Left forelimb (tissue), 1 donor: ENCODE data around the gene RBMS3.
"Not testable (repeated sequence)": the region's sequence is repeated elsewhere in the genome, so short reads cannot be mapped to it uniquely, and the experiment has no call there.

Experiments used
- DNase-seq: peaks from one replicate; pipeline ENCODE4 v3.0.0-alpha.2; 2018; ENCODE audit warnings: low spot score

RBMS3 gene

GRCh38 chr3:29618395-29619282, 337.8 kb downstream of the RBMS3 start:
- no peak for DNase-seq

DNA sequence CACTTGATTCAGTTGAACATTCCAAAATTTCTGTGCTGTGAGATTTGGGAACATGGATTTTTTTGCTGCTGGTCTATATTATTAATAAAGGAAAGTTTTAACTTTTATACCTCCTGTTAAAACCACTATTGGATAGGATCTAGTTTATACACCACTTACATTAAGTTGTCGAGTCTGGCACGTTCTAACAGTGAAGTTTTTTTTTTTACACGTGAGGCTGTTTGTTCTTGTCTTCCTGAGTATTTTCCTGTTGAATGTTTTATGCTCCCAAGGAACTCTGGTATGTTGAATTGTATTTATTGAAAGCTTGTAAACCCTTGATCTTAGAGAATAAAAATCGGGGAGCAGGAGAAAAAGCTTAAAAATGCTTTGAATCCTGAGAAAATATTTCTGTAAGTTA, 338.8 kb downstream of the RBMS3 start:
- no peak for DNase-seq

- no peak for DNase-seq
These were observed 346.6 kb downstream of the RBMS3 start for GRCh38 chr3:29627136-29628117.

DNA sequence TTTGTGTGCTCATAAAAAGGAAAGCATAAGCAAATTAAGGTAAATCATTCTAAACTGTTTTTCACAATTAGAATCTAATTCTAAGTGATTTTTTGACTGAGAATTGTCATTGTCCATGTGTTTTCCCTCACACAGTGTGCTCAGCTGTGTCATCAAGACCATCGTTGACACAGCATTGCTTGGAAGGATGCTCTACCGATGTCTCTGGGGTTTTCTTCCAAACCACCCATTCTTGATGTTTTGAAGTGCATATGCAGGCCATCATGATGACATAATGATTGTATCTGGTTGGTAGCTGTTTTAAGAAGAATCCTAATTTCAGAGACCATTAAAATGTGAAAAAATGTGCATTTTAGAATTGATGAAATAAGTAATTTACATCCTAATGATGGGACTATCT, 347.9 kb downstream of the RBMS3 start:
- DNase-seq = no peak

DNA sequence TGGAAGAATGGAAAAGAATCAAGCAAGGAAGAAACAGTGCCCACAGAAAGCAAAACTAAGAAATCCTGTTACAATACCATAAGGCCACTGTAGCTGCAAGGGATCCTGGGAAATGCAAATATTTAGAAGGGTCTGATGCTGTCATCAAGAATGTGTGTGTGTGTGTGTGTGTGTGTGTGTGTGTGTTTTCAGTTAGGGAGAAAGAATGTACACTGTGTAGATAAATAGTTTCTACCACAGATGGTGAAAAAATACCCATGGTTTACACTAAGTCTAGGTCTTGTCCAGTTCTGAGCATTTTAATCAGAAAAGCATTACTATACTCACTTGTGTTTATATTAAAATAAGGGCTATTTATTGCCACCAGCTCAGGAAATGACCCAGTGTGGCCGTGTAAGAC, 355.0 kb downstream of the RBMS3 start:
- DNase-seq = no peak

GRCh38 chr3:29637068-29637467, 356.2 kb downstream of the RBMS3 start:
- DNase-seq = no peak

DNA sequence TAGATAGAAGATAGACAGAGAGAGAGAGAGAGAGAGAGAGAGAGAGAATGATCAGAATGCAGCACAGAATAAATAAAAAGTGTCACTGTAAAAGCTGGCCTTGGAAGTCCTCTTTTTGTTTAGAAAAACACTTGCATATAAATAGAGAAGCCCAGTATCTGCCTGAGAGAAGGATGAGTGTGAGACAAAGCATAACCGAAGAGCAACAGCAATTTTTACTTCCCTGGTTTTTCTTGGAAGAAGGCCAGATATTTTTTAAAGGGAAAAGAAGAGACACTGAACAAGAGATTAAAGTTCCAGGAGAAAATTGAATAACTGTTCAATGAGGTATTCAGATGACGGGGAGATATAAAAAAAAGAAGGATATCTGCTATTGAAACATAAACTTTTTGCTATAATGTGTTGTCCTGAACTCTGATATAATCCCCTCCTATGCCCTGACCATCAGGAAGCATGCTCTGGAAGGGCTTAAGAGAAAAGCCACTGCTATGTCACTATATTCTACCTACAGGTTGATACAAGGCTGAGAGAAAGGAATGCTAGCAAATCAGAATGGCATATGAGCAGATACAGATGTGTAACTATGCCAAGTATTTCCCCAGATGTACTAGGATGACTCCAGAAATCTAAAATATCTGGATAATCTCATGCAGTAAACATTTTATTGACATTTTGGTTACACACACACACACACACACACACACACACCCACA, 358.9 kb downstream of the RBMS3 start:
- no peak for DNase-seq

- no peak for DNase-seq
These were observed 361.6 kb downstream of the RBMS3 start for GRCh38 chr3:29642393-29643033.

DNA sequence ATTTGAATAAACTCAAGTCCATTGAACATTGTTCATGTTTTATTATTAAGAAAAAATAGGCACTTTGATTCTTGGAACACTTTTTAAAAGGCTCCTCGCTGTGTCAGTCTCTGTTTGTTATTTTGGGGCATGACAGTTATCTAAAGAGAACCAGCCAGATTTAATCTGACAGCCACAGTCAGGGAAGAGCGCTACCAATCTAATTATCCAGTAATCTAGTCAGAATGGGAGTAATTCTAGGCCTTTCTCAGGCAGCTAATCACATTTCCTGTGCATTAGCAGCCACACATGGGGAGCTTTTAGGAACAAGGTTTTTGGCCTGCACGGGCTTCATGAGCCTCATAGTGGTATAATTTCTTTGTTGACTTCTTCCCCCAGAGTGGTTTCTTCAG, 362.2 kb downstream of the RBMS3 start:
- no peak for DNase-seq

- no peak for DNase-seq
These were observed 363.4 kb downstream of the RBMS3 start for GRCh38 chr3:29644261-29644660.

- DNase-seq = no peak
These were observed 364.2 kb downstream of the RBMS3 start for GRCh38 chr3:29644956-29645636.

DNA sequence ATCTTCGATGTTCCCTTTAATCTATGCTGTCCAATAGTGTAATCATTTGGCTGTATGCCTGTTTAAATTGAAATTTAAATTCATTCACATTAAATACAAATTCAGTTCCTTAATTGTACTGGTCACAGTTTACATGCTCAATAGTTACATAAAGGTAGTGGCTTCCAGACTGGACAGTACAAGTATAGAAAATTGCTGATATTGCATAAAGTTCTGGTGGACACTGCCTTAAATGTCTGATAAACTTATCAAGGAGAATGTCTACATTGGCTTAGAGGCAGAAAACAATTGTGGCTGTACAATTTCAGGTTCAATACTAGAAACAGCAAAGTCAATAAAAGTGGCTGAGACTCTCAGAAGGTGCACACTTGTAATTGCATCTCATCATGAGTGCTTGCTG, 365.2 kb downstream of the RBMS3 start:
- DNase-seq = no peak

- no peak for DNase-seq
These were observed 369.1 kb downstream of the RBMS3 start for GRCh38 chr3:29649815-29650547.

GRCh38 chr3:29653680-29654079, 372.8 kb downstream of the RBMS3 start:
- no peak for DNase-seq

DNA sequence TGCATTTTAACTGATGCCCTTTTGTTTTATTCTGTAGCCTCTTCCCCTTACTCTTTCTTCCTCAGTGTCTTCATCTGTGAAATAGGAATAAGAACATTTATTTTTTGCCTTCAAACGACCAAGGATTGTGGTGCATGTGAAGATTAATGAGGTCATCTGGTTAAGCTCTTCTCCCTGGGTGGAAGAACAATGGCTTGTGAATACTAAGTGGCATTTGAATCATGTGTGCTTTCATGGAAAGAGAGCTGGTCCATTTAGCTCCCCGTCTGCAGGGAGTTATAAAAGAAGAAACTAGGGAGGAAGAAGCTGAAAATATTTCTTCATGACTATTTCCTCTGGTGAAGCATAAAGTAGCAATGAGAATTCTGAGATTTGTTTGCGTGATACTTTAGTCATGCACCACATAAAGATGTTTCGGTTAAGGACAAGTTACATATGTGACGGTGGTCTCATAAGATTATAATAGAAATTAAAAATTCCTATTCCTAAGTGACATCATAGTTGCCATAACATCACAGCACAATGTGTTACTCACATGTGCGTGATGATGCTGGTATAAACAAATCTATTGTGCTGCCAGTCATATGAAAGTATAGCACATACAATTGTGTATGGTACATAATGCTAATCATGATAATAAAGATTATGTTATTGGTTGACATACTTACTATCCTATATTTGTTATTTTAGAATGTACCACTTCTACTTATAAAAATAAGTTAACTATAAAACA, 374.3 kb downstream of the RBMS3 start:
- DNase-seq = no peak

- DNase-seq = no peak
These were observed 384.8 kb downstream of the RBMS3 start for GRCh38 chr3:29665688-29666087.

- no peak for DNase-seq
These were observed 387.4 kb downstream of the RBMS3 start for GRCh38 chr3:29668233-29668632.

DNA sequence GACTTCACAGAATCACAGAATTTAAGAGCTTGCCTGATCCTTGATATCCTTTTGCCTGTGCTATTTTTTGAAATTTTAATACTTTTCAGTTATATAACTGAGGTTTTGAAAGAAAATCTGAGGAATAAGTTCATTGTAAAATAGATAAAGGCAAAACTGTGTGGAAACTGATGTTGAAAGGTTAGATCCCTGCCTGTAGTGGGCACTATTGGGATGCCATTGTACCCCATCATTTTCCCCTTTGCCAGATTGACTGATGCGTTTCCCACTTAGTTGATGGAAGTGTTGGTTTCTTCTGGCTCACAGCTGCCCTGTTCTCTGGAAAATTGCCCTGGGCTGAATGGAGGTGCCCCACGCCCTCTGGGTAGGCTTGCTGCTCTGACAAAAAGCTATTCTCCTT, 387.9 kb downstream of the RBMS3 start:
- no peak for DNase-seq

- not testable (repeated sequence) for DNase-seq
These were observed 389.6 kb downstream of the RBMS3 start for GRCh38 chr3:29670476-29670875.

GRCh38 chr3:29677421-29677820, 396.6 kb downstream of the RBMS3 start:
- no peak for DNase-seq
